H1 (cell line): Measurements from ENCODE around the gene SLC7A8. TPM values are rescaled to one million over a fixed set of nuclear protein-coding genes. Genes with fewer than 3 reads are reported as not detected.

Source experiments
- CTCF ChIA-PET: fragments of 300-600 bp; sonication (Branson Sonifier 250); formaldehyde crosslinking; loops from one replicate; lab custom pipeline; 2021; ENCODE audit not compliant: partially characterized antibody; lab: Charles Lee
- POLR2A ChIA-PET: fragments of 300-600 bp; sonication (Branson Sonifier 250); formaldehyde crosslinking; loops from one replicate; lab custom pipeline; 2021; ENCODE audit warnings: inconsistent platforms; ENCODE audit not compliant: partially characterized antibody; lab: Charles Lee
- DNase-seq, 2 experiments: peaks; one replicate each; pipeline versions ENCODE4 v3.0.0 to v3.0.0-alpha.2; 2010 to 2022; ENCODE audit warnings: low spot score in 2 of 2, low read depth in 1 of 2, mixed read lengths in 1 of 2
- FAIRE-seq: peaks from 2 replicates; lab custom pipeline; 2011; peaks lifted over from hg19 to GRCh38; lab: Jason Lieb, UNC
- H2AFZ ChIP-seq: 2 replicates; pipeline ENCODE4 v1.8.1; 2012; ENCODE audit warnings: low read length, inconsistent platforms
- H2AK5ac ChIP-seq: 2 replicates; pipeline ENCODE4 v1.6.1; 2013; ENCODE audit warnings: low read depth, low read length
- H2BK120ac ChIP-seq: replicated peaks from 2 replicates; pipeline ENCODE3; 2013; ENCODE audit warnings: low read depth, low read length, inconsistent platforms
- H2BK12ac ChIP-seq: 2 replicates; pipeline ENCODE4 v1.6.1; 2013; ENCODE audit warnings: low read depth, low read length
- H2BK15ac ChIP-seq: 2 replicates; pipeline ENCODE4 v1.6.1; 2013; ENCODE audit warnings: low read length
- H2BK20ac ChIP-seq: 2 replicates; pipeline ENCODE4 v1.6.1; 2013; ENCODE audit warnings: low read length
- H2BK5ac ChIP-seq: 2 replicates; pipeline ENCODE4 v1.6.1; 2013; ENCODE audit warnings: low read depth, low read length
- H3K14ac ChIP-seq: 2 replicates; pipeline ENCODE4 v1.6.1; 2013; ENCODE audit warnings: inconsistent platforms; ENCODE audit not compliant: insufficient read length
- H3K18ac ChIP-seq: 2 replicates; pipeline ENCODE4 v1.6.1; 2013; ENCODE audit warnings: low read length; ENCODE audit errors: extremely low read depth
- H3K23ac ChIP-seq: 2 replicates; pipeline ENCODE4 v1.6.1; 2013; ENCODE audit warnings: inconsistent platforms; ENCODE audit not compliant: insufficient read length
- H3K23me2 ChIP-seq: 2 replicates; pipeline ENCODE4 v1.6.1; 2013; ENCODE audit warnings: low read depth, low read length
- H3K27ac ChIP-seq: 2 replicates; pipeline ENCODE4 v1.6.1; 2011; ENCODE audit warnings: low read depth, low read length, inconsistent platforms
- H3K27me3 ChIP-seq, 4 experiments: replicated peaks in 1 of 4; 1 replicate in 1 of 4; 2 replicates in 3 of 4; pipeline versions ENCODE4 v1.6.1 to v1.8.1; 2011 to 2013; ENCODE audit warnings: low read length in 3 of 4, mild to moderate bottlenecking in 3 of 4, inconsistent platforms in 2 of 4, mixed read lengths in 2 of 4, moderate library complexity in 1 of 4; ENCODE audit not compliant: control insufficient read depth in 3 of 4, insufficient read depth in 3 of 4; ENCODE audit errors: extremely low read depth in 1 of 4
- H3K36me3 ChIP-seq, 4 experiments: 2 replicates each; pipeline versions ENCODE4 v1.6.1 to v1.8.1; 2011 to 2013; ENCODE audit warnings: mild to moderate bottlenecking in 4 of 4, low read length in 3 of 4, moderate library complexity in 2 of 4, control low read depth in 1 of 4, inconsistent platforms in 1 of 4; ENCODE audit not compliant: insufficient read depth in 4 of 4, control insufficient read depth in 2 of 4
- H3K4ac ChIP-seq: replicated peaks from 2 replicates; pipeline ENCODE3; 2013; ENCODE audit warnings: low read length, low read depth, mixed read lengths, inconsistent platforms; ENCODE audit not compliant: insufficient read length
- H3K4me1 ChIP-seq, 4 experiments: replicated peaks in 1 of 4; 1 replicate in 1 of 4; 2 replicates in 3 of 4; pipeline versions ENCODE4 v1.6.1 to v1.8.1; 2011 to 2013; ENCODE audit warnings: low read length in 3 of 4, inconsistent platforms in 2 of 4, mixed read lengths in 1 of 4; ENCODE audit not compliant: insufficient read depth in 4 of 4, control insufficient read depth in 3 of 4
- H3K4me2 ChIP-seq, 2 experiments: 2 replicates each; pipeline versions ENCODE4 v1.6.1 to v1.8.1; 2011 to 2013; ENCODE audit warnings: low read depth in 2 of 2, low read length in 2 of 2, control low read depth in 1 of 2, inconsistent platforms in 1 of 2, mild to moderate bottlenecking in 1 of 2; ENCODE audit not compliant: insufficient read depth in 1 of 2
- H3K4me3 ChIP-seq, 4 experiments: fragments of 200-600, 300-600 bp in 1 of 4; sonication (generic), shearing (Covaris generic), sonication (Bioruptor Twin) in 1 of 4; 2 replicates each; pipeline versions ENCODE4 v1.5.1 to v1.8.1; 2011 to 2016; ENCODE audit warnings: low read length in 4 of 4, low read depth in 3 of 4, control low read depth in 2 of 4, inconsistent platforms in 2 of 4, mild to moderate bottlenecking in 2 of 4, mixed read lengths in 1 of 4, moderate library complexity in 1 of 4; ENCODE audit not compliant: insufficient read depth in 2 of 4; ENCODE audit errors: extremely low read depth in 1 of 4
- H3K56ac ChIP-seq: replicated peaks from 2 replicates; pipeline ENCODE3; 2013; ENCODE audit warnings: low read depth, mild to moderate bottlenecking, mixed read lengths, low read length, inconsistent platforms; ENCODE audit not compliant: insufficient read length
- H3K79me1 ChIP-seq: 2 replicates; pipeline ENCODE4 v1.6.1; 2013; ENCODE audit warnings: low read depth, low read length, control low read depth
- H3K79me2 ChIP-seq, 2 experiments: 2 replicates each; pipeline versions ENCODE4 v1.6.1 to v1.8.1; 2012 to 2013; ENCODE audit warnings: low read length in 2 of 2, mild to moderate bottlenecking in 2 of 2, inconsistent platforms in 1 of 2; ENCODE audit not compliant: insufficient read depth in 2 of 2, control insufficient read depth in 1 of 2
- H3K9ac ChIP-seq, 4 experiments: replicated peaks in 1 of 4; 1 replicate in 1 of 4; 2 replicates in 3 of 4; pipeline versions ENCODE4 v1.6.1 to v1.8.1; 2011 to 2013; ENCODE audit warnings: low read depth in 3 of 4, low read length in 3 of 4, control low read depth in 2 of 4, mild to moderate bottlenecking in 2 of 4, moderate library complexity in 2 of 4, inconsistent platforms in 1 of 4; ENCODE audit errors: extremely low read depth in 1 of 4
- H3K9me3 ChIP-seq, 2 experiments: 2 replicates each; pipeline versions ENCODE4 v1.6.1 to v1.8.1; 2012 to 2013; ENCODE audit warnings: mild to moderate bottlenecking in 2 of 2, moderate library complexity in 2 of 2, control low read depth in 1 of 2, inconsistent platforms in 1 of 2, low read depth in 1 of 2, low read length in 1 of 2, mixed read lengths in 1 of 2; ENCODE audit not compliant: insufficient read depth in 2 of 2
- H4K20me1 ChIP-seq, 2 experiments: replicated peaks in 1 of 2; 2 replicates each; pipeline versions ENCODE3 to v1.8.1; 2011 to 2013; ENCODE audit warnings: inconsistent platforms in 2 of 2, low read length in 2 of 2, mild to moderate bottlenecking in 1 of 2; ENCODE audit not compliant: insufficient read depth in 2 of 2, control insufficient read depth in 1 of 2
- H4K5ac ChIP-seq: 2 replicates; pipeline ENCODE4 v1.6.1; 2013; ENCODE audit warnings: low read length, low read depth, mixed read lengths, inconsistent platforms; ENCODE audit not compliant: insufficient read length
- H4K8ac ChIP-seq: 2 replicates; pipeline ENCODE4 v1.8.0; 2013; ENCODE audit warnings: mild to moderate bottlenecking, moderate library complexity, low read length, inconsistent platforms; ENCODE audit not compliant: insufficient read depth; ENCODE audit errors: extremely low read depth
- H4K91ac ChIP-seq: replicated peaks from 2 replicates; pipeline ENCODE3; 2013; ENCODE audit warnings: low read length, mixed read lengths, inconsistent platforms; ENCODE audit not compliant: insufficient read length
- FOSL1 ChIP-seq: IDR thresholded peaks from 2 replicates; pipeline ENCODE4 v1.6.1; 2011; ENCODE audit warnings: mild to moderate bottlenecking, low read depth, low read length, moderate library complexity; ENCODE audit not compliant: insufficient read depth
- WGBS, 2 experiments: shearing (Covaris generic) in 1 of 2; methylation state at CpG; one replicate each; pipeline versions ENCODE4 v1.1.6 to v1.1.7; 2013 to 2015; ENCODE audit warnings: low lambda C conversion rate in 2 of 2, mixed read lengths in 2 of 2, inconsistent platforms in 1 of 2, low coverage in 1 of 2, missing lambda C conversion rate in 1 of 2; ENCODE audit not compliant: insufficient replicate concordance in 2 of 2, insufficient coverage in 1 of 2, insufficient read length in 1 of 2; ENCODE audit errors: extremely low coverage in 1 of 2, missing lambda C conversion rate in 1 of 2; 5-methylcytosine and 5-hydroxymethylcytosine counted together
- polyA plus RNA-seq, 7 experiments: library from polyadenylated mRNA; depleted of rRNA in 3 of 7; stranded (reverse) in 5 of 7; unstranded in 2 of 7; fragments of >200 nt in 5 of 7; fragments of 200-250 nt in 2 of 7; gene quantifications; 1 replicate in 5 of 7; 2 replicates in 1 of 7; 4 replicates in 1 of 7; pipeline versions ENCODE4 v1.2.1 to v1.2.3, GENCODE V29; 2011 to 2013; ENCODE audit warnings: missing spikeins in 2 of 7, mixed read lengths in 2 of 7
- total RNA-seq: library from RNA; stranded (reverse); fragmentation: NEBNext Ultra II Directional; extraction: Animal tissue kit (Norgen Biotek cat#: 25700); gene quantifications from 2 replicates; pipeline ENCODE4 v1.2.1, GENCODE V29; 2021

The SLC7A8 gene
- total and polyA plus RNA-seq, 2 of the 8 experiments (the other 6 are each of a cell fraction or from before 2014, with no cell fraction given), result 182 to 204 TPM

GRCh38 chr14:23113431-23114119, 69.9 kb downstream of the SLC7A8 start:
- Histone ChIP-seq H3K18ac (peak overlapping the region; percentile 48; the same call in 1 of the 2 replicates), H3K4me3 (0 out of 8 replicates have a peak overlapping the region, but pooled peaks of 1 of the 4 experiments have one; percentile 17), H4K5ac (no peak overlapping the region), H2BK5ac (0 out of 2 replicates have a peak overlapping the region, but pooled peaks have one; percentile 57), H3K9ac (0 out of 7 replicates have a peak overlapping the region, but pooled peaks of 1 of the 4 experiments have one; percentile 30), H4K91ac (no peak overlapping the region), H2AK5ac (no peak overlapping the region), H3K9me3 (peaks cover 0 to 3% of the 10 kb centered on the region in 2 experiments; a peak in 2 of 4 replicates), H3K79me1 (no peaks in the 10 kb centered on the region), H3K23me2 (no peaks in the 10 kb centered on the region; the same call in 1 of the 2 replicates), H2BK12ac (0 out of 2 replicates have a peak overlapping the region, but pooled peaks have one; percentile 20), H2BK120ac (no peak overlapping the region), H3K27me3 (peaks cover 0 to 3% (median 0%) of the 10 kb centered on the region in 4 experiments; a peak in 2 of 7 replicates), H3K36me3 (no peaks in the 10 kb centered on the region), H3K4me1 (peaks cover 0 to 14% (median 4%) of the 10 kb centered on the region in 4 experiments; a peak in 6 of 7 replicates), H3K79me2 (no peaks in the 10 kb centered on the region), H3K56ac (no peak overlapping the region), H4K20me1 (no peaks in the 10 kb centered on the region), H3K23ac (no peak overlapping the region), H3K4me2 (peak overlapping the region in 1 of 2 experiments; percentile 35; a peak in 1 of 4 replicates), H3K27ac (no peak overlapping the region), H3K14ac (no peak overlapping the region), H4K8ac (no peak overlapping the region), H2AFZ (0 out of 2 replicates have a peak overlapping the region, but pooled peaks have one; percentile 58), H3K4ac (no peak overlapping the region), H2BK15ac (peak overlapping the region; percentile 23; the same call in 1 of the 2 replicates), H2BK20ac (0 out of 2 replicates have a peak overlapping the region, but pooled peaks have one; percentile 50)
- WGBS, 2 experiments, result 71% methylated on average over 8 of the region's 10 CpGs; no CpG with 5 or more reads in 1 of the 2 experiments
- ChIA-PET POLR2A (interaction anchor here (0.7 to 3.1 kb wide), 9 partner anchors 7 to 424 kb away, joined by 3 to 10 read pairs (median 4); no protein-coding TSS in a partner anchor), CTCF (interaction anchor here (1.0 to 3.7 kb wide), 18 partner anchors 7 to 267 kb away, joined by 3 to 22 read pairs (median 5); partner anchors contain the start of genes CDH24, CIROP and PABPN1)
- DNase-seq (no peak), FAIRE-seq (no peak)
- no peak for TF ChIP-seq FOSL1
